Sigmoid colon (tissue), 7 donors: ENCODE measurements around the gene SLC38A6. TPM values are rescaled to one million over a fixed set of nuclear protein-coding genes. Genes with fewer than 3 reads are reported as not detected.
"Not testable (repeated sequence)": the region's sequence is repeated elsewhere in the genome, so short reads cannot be mapped to it uniquely, and the experiment has no call there.

Source experiments
- DNase-seq: peaks from one replicate; pipeline ENCODE4 v3.0.0-alpha.2; 2019
- H3K27ac ChIP-seq, 4 donors: fragments of 200-600 bp; sonication (generic); one replicate each; pipeline ENCODE4 v1.5.1; 2016 to 2019; ENCODE audit warnings: mild to moderate bottlenecking in 1 of 4
- H3K27me3 ChIP-seq, 3 donors: fragments of 200-600 bp; sonication (generic); one replicate each; pipeline ENCODE4 v1.5.1; 2019; ENCODE audit warnings: mild to moderate bottlenecking in 1 of 3
- H3K36me3 ChIP-seq, 4 donors: fragments of 200-600 bp; sonication (generic); one replicate each; pipeline ENCODE4 v1.5.1; 2016 to 2019
- H3K4me1 ChIP-seq, 4 donors: fragments of 200-600 bp; sonication (generic); one replicate each; pipeline ENCODE4 v1.5.1; 2017 to 2019
- H3K4me3 ChIP-seq, 4 donors: fragments of 200-600 bp; sonication (generic); one replicate each; pipeline ENCODE4 v1.5.1; 2017 to 2019; ENCODE audit warnings: mild to moderate bottlenecking in 2 of 4, moderate library complexity in 1 of 4
- H3K9me3 ChIP-seq, 4 donors: fragments of 200-600 bp in 3 of 4; sonication (generic) in 3 of 4; one replicate each; pipeline versions ENCODE4 v1.5.1 to v1.6.1; 2013 to 2019
- EP300 ChIP-seq, 4 donors: sonication (generic); formaldehyde crosslinking; IDR thresholded peaks; one replicate each; pipeline ENCODE4 v1.6.1; 2017; ENCODE audit warnings: antibody characterized with exemption in 4 of 4
- POLR2A ChIP-seq, 2 donors: fragments of 450-650 bp; IDR thresholded peaks; one replicate each; pipeline ENCODE4 v1.6.1; 2016; ENCODE audit warnings: antibody characterized with exemption in 2 of 2, mild to moderate bottlenecking in 2 of 2, moderate library complexity in 2 of 2
- POLR2AphosphoS5 ChIP-seq, 4 donors: sonication (generic); formaldehyde crosslinking; IDR thresholded peaks; one replicate each; pipeline ENCODE4 v1.6.1; 2017; ENCODE audit warnings: antibody characterized with exemption in 4 of 4
- WGBS, 2 donors: extraction: QIAGEN DNeasy Blood & Tissue Kit; methylation state at CpG; one replicate each; pipeline ENCODE4 v1.1.7; 2013; 5-methylcytosine and 5-hydroxymethylcytosine counted together
- intact Hi-C: fragments of 100-400 bp; cut with DNase I; formaldehyde crosslinking; loops from one replicate; pipeline ENCODE4 v1.15.1; 2023
- polyA plus RNA-seq, 3 donors: library from polyadenylated mRNA; stranded (reverse); fragments of 200-250 nt; gene quantifications; one replicate each; pipeline ENCODE4 v1.2.3, GENCODE V29; 2013
- total RNA-seq, 4 donors: library from RNA; depleted of rRNA; stranded (reverse); fragments of >200 nt; gene quantifications; one replicate each; pipeline ENCODE4 v1.1.0, GENCODE V29; 2016
- TF ChIP-seq, protein P1 (sequence below), 4 experiments: fragments of 450-650 bp in 3 of 4; fragments of 200-600 bp in 1 of 4; IDR thresholded peaks; one replicate each; pipeline ENCODE4 v1.5.1; 2016 to 2019; ENCODE audit warnings: antibody characterized with exemption in 4 of 4, mild to moderate bottlenecking in 3 of 4, moderate library complexity in 2 of 4
- donor health status: healthy with polysubstance abuse.
- donor health status: Bipolar disorder and iron deficiency.
- donor health status: healthy.

The SLC38A6 gene
- total and polyA plus RNA-seq, 7 donors = 3.0 to 27.3 (median 11.8) TPM

GRCh38 chr14:61089126-61089750 lies 108.2 kb downstream of the SLC38A6 start:
- Histone ChIP-seq H3K27me3 (no peaks in the 10 kb centered on the region), H3K27ac (no peak overlapping the region), H3K36me3 (no peaks in the 10 kb centered on the region), H3K9me3 (no peaks in the 10 kb centered on the region), H3K4me3 (no peak overlapping the region), H3K4me1 (no peaks in the 10 kb centered on the region)
- 78 to 83% methylated on average over 2 of the region's 2 CpGs for WGBS, 2 donors
- intact Hi-C loops = no loop called here
- TF ChIP-seq EP300 (IDR thresholded peaks at IDR 0.05) (no peak), POLR2AphosphoS5 (IDR thresholded peaks at IDR 0.05) (no peak), POLR2A (IDR thresholded peaks at IDR 0.05) (no peak)
- TF ChIP-seq, protein P1, sequence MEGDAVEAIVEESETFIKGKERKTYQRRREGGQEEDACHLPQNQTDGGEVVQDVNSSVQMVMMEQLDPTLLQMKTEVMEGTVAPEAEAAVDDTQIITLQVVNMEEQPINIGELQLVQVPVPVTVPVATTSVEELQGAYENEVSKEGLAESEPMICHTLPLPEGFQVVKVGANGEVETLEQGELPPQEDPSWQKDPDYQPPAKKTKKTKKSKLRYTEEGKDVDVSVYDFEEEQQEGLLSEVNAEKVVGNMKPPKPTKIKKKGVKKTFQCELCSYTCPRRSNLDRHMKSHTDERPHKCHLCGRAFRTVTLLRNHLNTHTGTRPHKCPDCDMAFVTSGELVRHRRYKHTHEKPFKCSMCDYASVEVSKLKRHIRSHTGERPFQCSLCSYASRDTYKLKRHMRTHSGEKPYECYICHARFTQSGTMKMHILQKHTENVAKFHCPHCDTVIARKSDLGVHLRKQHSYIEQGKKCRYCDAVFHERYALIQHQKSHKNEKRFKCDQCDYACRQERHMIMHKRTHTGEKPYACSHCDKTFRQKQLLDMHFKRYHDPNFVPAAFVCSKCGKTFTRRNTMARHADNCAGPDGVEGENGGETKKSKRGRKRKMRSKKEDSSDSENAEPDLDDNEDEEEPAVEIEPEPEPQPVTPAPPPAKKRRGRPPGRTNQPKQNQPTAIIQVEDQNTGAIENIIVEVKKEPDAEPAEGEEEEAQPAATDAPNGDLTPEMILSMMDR (IDR thresholded peaks at IDR 0.05) = no peak
- DNase-seq = no peak

GRCh38 chr14:61090432-61091216 lies 109.6 kb downstream of the SLC38A6 start:
- no peak overlapping the region for H3K4me3 ChIP-seq
- no peak overlapping the region for H3K27ac ChIP-seq
- H3K36me3 ChIP-seq = no peaks in the 10 kb centered on the region
- H3K4me1 ChIP-seq = no peaks in the 10 kb centered on the region
- 80 to 89% methylated on average over 7 of the region's 7 CpGs for WGBS, 2 donors
- intact Hi-C loops = no loop called here
- no peak for TF ChIP-seq POLR2AphosphoS5 (IDR thresholded peaks at IDR 0.05)
- TF ChIP-seq EP300 (IDR thresholded peaks at IDR 0.05) = no peak
- TF ChIP-seq, protein P1 (IDR thresholded peaks at IDR 0.05) = no peak
- TF ChIP-seq POLR2A (IDR thresholded peaks at IDR 0.05) = no peak
- DNase-seq = no peak
- no peaks in the 10 kb centered on the region for H3K27me3 ChIP-seq
- no peaks in the 10 kb centered on the region for H3K9me3 ChIP-seq

GRCh38 chr14:61091657-61092273 lies 110.7 kb downstream of the SLC38A6 start:
- 49 to 88% methylated on average over 2 of the region's 2 CpGs for WGBS, 2 donors
- intact Hi-C loops = no loop called here
- TF ChIP-seq, protein P1 (IDR thresholded peaks at IDR 0.05) = no peak
- TF ChIP-seq POLR2AphosphoS5 (IDR thresholded peaks at IDR 0.05) (no peak), EP300 (IDR thresholded peaks at IDR 0.05) (no peak), POLR2A (IDR thresholded peaks at IDR 0.05) (no peak)
- Histone ChIP-seq H3K4me3 (no peak overlapping the region), H3K4me1 (no peaks in the 10 kb centered on the region), H3K9me3 (no peaks in the 10 kb centered on the region), H3K27me3 (no peaks in the 10 kb centered on the region), H3K27ac (no peak overlapping the region), H3K36me3 (no peaks in the 10 kb centered on the region)
- no peak for DNase-seq

GRCh38 chr14:61098096-61098495 lies 117.1 kb downstream of the SLC38A6 start:
- H3K36me3 ChIP-seq, H3K9me3 ChIP-seq, intact Hi-C loops, H3K4me3 ChIP-seq, DNase-seq, H3K27ac ChIP-seq, H3K27me3 ChIP-seq: not testable (repeated sequence)
- 95 to 96% methylated on average over 15 of the region's 15 CpGs for WGBS, 2 donors
- peaks cover 0 to 17% (median 16%) of the 10 kb centered on the region in 4 donors for H3K4me1 ChIP-seq

DNA sequence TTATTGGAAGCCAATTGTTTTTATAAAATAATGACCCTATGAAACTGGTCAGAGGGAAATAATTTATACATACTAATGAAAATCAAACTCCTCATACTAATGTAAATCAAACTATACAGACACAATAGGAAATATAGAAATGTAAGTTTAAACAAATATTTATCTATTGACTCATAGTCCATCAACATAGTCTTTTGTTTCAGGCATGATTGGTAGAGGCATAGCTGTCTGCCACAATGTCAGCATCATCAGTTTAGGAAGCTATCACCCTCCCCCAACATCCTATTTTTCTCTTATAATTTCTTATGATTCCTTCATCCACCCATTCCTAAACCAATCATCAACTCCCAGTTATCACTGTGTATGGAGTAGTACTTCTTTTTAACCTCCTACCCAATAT lies 117.7 kb downstream of the SLC38A6 start:
- no peak overlapping the region for H3K4me3 ChIP-seq
- DNase-seq = no peak
- no peak for TF ChIP-seq POLR2A (IDR thresholded peaks at IDR 0.05)
- TF ChIP-seq EP300 (IDR thresholded peaks at IDR 0.05) = no peak
- no peak for TF ChIP-seq POLR2AphosphoS5 (IDR thresholded peaks at IDR 0.05)
- TF ChIP-seq, protein P1 (IDR thresholded peaks at IDR 0.05) = no peak

More for the DNA sequence above, 117.7 kb downstream of the SLC38A6 start:
- no peak overlapping the region for H3K27ac ChIP-seq
- peaks cover 0 to 23% (median 22%) of the 10 kb centered on the region in 4 donors for H3K4me1 ChIP-seq
- intact Hi-C loops = no loop called here
- no peaks in the 10 kb centered on the region for H3K27me3 ChIP-seq
- H3K36me3 ChIP-seq = no peaks in the 10 kb centered on the region
- H3K9me3 ChIP-seq = peaks cover 0 to 3% (median 0%) of the 10 kb centered on the region in 4 donors
